ENCODE results near the gene C12orf42.

DNA sequence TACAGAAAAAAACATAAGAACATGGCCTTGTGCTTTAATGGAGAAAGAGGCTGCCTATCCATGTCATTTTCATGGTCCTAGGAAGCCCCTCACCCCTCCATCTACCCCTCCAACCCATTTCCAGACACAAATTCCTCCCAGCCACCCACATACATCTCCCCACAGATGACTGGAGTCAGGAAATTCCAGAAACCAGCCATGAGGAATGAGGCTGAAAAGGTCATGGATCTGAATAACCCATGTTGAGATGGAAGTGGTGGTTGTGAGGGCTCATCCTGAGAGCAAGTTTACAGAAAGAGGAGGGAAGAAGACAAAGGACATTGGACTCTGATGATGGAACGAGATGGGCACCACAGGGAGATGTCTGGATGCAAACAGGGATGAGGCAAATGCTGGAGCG lies 23.9 kb upstream of the C12orf42 start:
- TF ChIP-seq, protein P1, sequence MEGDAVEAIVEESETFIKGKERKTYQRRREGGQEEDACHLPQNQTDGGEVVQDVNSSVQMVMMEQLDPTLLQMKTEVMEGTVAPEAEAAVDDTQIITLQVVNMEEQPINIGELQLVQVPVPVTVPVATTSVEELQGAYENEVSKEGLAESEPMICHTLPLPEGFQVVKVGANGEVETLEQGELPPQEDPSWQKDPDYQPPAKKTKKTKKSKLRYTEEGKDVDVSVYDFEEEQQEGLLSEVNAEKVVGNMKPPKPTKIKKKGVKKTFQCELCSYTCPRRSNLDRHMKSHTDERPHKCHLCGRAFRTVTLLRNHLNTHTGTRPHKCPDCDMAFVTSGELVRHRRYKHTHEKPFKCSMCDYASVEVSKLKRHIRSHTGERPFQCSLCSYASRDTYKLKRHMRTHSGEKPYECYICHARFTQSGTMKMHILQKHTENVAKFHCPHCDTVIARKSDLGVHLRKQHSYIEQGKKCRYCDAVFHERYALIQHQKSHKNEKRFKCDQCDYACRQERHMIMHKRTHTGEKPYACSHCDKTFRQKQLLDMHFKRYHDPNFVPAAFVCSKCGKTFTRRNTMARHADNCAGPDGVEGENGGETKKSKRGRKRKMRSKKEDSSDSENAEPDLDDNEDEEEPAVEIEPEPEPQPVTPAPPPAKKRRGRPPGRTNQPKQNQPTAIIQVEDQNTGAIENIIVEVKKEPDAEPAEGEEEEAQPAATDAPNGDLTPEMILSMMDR (conservative IDR thresholded peaks at IDR 0.05 in 1 of 2, IDR thresholded peaks at IDR 0.05 in 1 of 2; ENCODE audit: extremely low read depth in 1 of 2, insufficient read depth in 1 of 2, low read depth in 1 of 2, low read length in 2 of 2) = no peak
- TF ChIP-seq EZH2 (IDR thresholded peaks at IDR 0.05; ENCODE audit: borderline replicate concordance, low read length) = no peak

All from mammary epithelial cell (primary cell).